HepG2 (cell line): ENCODE results near the gene NTN3. TPM values are rescaled to one million over a fixed set of nuclear protein-coding genes. Genes with fewer than 3 reads are reported as not detected.

Source experiments
- AKAP8 ChIP-seq: sonication (generic); formaldehyde crosslinking; IDR thresholded peaks from 2 replicates; pipeline ENCODE4 v1.5.1; 2020; ENCODE audit warnings: mild to moderate bottlenecking, missing genetic modification reagents
- DNMT3B ChIP-seq: conservative IDR thresholded peaks from 2 replicates; pipeline ENCODE4 v1.6.1; 2016; ENCODE audit warnings: missing biosample characterization, control low read depth
- E2F5 ChIP-seq: sonication (generic); formaldehyde crosslinking; conservative IDR thresholded peaks from 2 replicates; pipeline ENCODE4 v1.4.0; 2020; ENCODE audit warnings: missing genetic modification reagents
- EZH2 ChIP-seq: conservative IDR thresholded peaks from 2 replicates; pipeline ENCODE4 v1.6.1; 2012; ENCODE audit warnings: mild to moderate bottlenecking, low read depth, low read length, moderate library complexity
- HNRNPL ChIP-seq: fragments of 200-400 bp; formaldehyde crosslinking; IDR thresholded peaks from 2 replicates; pipeline ENCODE4 v1.6.1; 2017; ENCODE audit warnings: mild to moderate bottlenecking, low read depth, low read length
- MYPOP ChIP-seq: sonication (generic); formaldehyde crosslinking; IDR thresholded peaks from 2 replicates; pipeline ENCODE4 v1.8.1; 2023; ENCODE audit warnings: mild to moderate bottlenecking, moderate library complexity, missing genetic modification reagents
- NAIF1 ChIP-seq: sonication (generic); formaldehyde crosslinking; IDR thresholded peaks from 2 replicates; pipeline ENCODE4 v1.5.0; 2020; ENCODE audit warnings: mild to moderate bottlenecking, missing genetic modification reagents, borderline replicate concordance
- POLR2A ChIP-seq, 2 experiments: IDR thresholded peaks; 2 replicates each; pipeline ENCODE4 v1.6.1; 2011; ENCODE audit warnings: low read depth in 2 of 2, low read length in 2 of 2, mild to moderate bottlenecking in 1 of 2, moderate library complexity in 1 of 2; ENCODE audit not compliant: insufficient read depth in 1 of 2
- RARA ChIP-seq: IDR thresholded peaks from 2 replicates; pipeline ENCODE4 v1.6.1; 2016; ENCODE audit warnings: missing genetic modification reagents, missing compliant biosample characterization
- RBM39 ChIP-seq: fragments of 200-400 bp; formaldehyde crosslinking; IDR thresholded peaks from one replicate; pipeline ENCODE4 v1.6.1; 2018; ENCODE audit warnings: antibody characterized with exemption, mild to moderate bottlenecking, low read depth, low read length; ENCODE audit not compliant: poor library complexity, severe bottlenecking
- SSRP1 ChIP-seq: IDR thresholded peaks from 2 replicates; pipeline ENCODE4 v1.6.1; 2016; ENCODE audit warnings: control low read depth
- TSC22D2 ChIP-seq: sonication (generic); formaldehyde crosslinking; IDR thresholded peaks from 2 replicates; pipeline ENCODE4 v1.5.1; 2020; ENCODE audit warnings: missing genetic modification reagents, mild to moderate bottlenecking, borderline replicate concordance
- ZFP1 ChIP-seq: IDR thresholded peaks from 2 replicates; pipeline ENCODE4 v1.6.1; 2016
- ZFP37 ChIP-seq: sonication (generic); formaldehyde crosslinking; IDR thresholded peaks from 2 replicates; pipeline ENCODE4 v1.4.0; 2020; ENCODE audit warnings: missing genetic modification reagents, borderline replicate concordance
- ZFP91 ChIP-seq: sonication (generic); formaldehyde crosslinking; IDR thresholded peaks from 2 replicates; pipeline ENCODE4 v1.9.0; 2022; ENCODE audit warnings: missing genetic modification reagents, mild to moderate bottlenecking, borderline replicate concordance
- ZNF17 ChIP-seq: sonication (generic); formaldehyde crosslinking; IDR thresholded peaks from 2 replicates; pipeline ENCODE4 v1.5.0; 2020; ENCODE audit warnings: mild to moderate bottlenecking, missing genetic modification reagents
- ZNF331 ChIP-seq: sonication (generic); formaldehyde crosslinking; IDR thresholded peaks from 2 replicates; pipeline ENCODE4 v1.4.0; 2020; ENCODE audit warnings: missing genetic modification reagents
- ZNF430 ChIP-seq: sonication (generic); formaldehyde crosslinking; IDR thresholded peaks from 2 replicates; pipeline ENCODE4 v1.9.0; 2021; ENCODE audit warnings: mild to moderate bottlenecking, missing genetic modification reagents
- ZNF788 ChIP-seq: sonication (generic); formaldehyde crosslinking; IDR thresholded peaks from 2 replicates; pipeline ENCODE4 v1.5.0; 2020; ENCODE audit warnings: mild to moderate bottlenecking, missing genetic modification reagents, borderline replicate concordance
- polyA plus RNA-seq, 8 experiments: library from polyadenylated mRNA; depleted of rRNA in 3 of 8; stranded (reverse) in 7 of 8; unstranded in 1 of 8; fragments of >200 nt; fragmentation: Illumina TruSeq in 4 of 8; extraction: Trizol in 4 of 8; gene quantifications; 2 replicates each; pipeline versions ENCODE4 v1.2.1 to v1.2.3, GENCODE V29; 2011 to 2016; ENCODE audit warnings: low read depth in 4 of 8, missing spikeins in 1 of 8, mixed read lengths in 1 of 8; ENCODE audit not compliant: insufficient read depth in 1 of 8
- total RNA-seq, 5 experiments: library from RNA; depleted of rRNA; stranded (reverse); fragments of >200 nt; fragmentation: Illumina TruSeq; extraction: Trizol; gene quantifications; 2 replicates each; pipeline ENCODE4 v1.2.3, GENCODE V29; 2016; ENCODE audit warnings: low read depth in 1 of 5
- TF ChIP-seq, protein P1 (sequence below): sonication (generic); formaldehyde crosslinking; conservative IDR thresholded peaks from 2 replicates; pipeline ENCODE4 v1.8.0; 2022; ENCODE audit warnings: low read depth, missing genetic modification reagents
- TF ChIP-seq, protein P2 (sequence below): IDR thresholded peaks from 2 replicates; pipeline ENCODE4 v1.6.1; 2016

Gene NTN3
- total and polyA plus RNA-seq, 2 of the 13 experiments (the other 11 are each of a cell fraction or from before 2014, with no cell fraction given) = 0.09 to 0.20 TPM

- TF ChIP-seq NAIF1 (CRISPR knock-in tag) = no peak
- TF ChIP-seq AKAP8 = 0 out of 2 replicates have a peak, but pooled peaks have one; percentile 29
- no peak for TF ChIP-seq DNMT3B (CRISPR knock-in tag)
- no peak for TF ChIP-seq ZFP1
- TF ChIP-seq, protein P1, sequence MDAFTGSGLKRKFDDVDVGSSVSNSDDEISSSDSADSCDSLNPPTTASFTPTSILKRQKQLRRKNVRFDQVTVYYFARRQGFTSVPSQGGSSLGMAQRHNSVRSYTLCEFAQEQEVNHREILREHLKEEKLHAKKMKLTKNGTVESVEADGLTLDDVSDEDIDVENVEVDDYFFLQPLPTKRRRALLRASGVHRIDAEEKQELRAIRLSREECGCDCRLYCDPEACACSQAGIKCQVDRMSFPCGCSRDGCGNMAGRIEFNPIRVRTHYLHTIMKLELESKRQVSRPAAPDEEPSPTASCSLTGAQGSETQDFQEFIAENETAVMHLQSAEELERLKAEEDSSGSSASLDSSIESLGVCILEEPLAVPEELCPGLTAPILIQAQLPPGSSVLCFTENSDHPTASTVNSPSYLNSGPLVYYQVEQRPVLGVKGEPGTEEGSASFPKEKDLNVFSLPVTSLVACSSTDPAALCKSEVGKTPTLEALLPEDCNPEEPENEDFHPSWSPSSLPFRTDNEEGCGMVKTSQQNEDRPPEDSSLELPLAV (CRISPR knock-in tag) = 0 out of 2 replicates have a peak, but pooled peaks have one; percentile 70
- peak in 1 of 2 experiments; percentile 71; a peak in 2 of 4 replicates for TF ChIP-seq POLR2A (IDR thresholded peaks at IDR 0.05; ENCODE audit: insufficient read depth in 1 of 2, low read depth in 2 of 2, low read length in 2 of 2)
- peak; percentile 63; the same call in 1 of the 2 replicates for TF ChIP-seq E2F5 (CRISPR knock-in tag)
- TF ChIP-seq, protein P2, sequence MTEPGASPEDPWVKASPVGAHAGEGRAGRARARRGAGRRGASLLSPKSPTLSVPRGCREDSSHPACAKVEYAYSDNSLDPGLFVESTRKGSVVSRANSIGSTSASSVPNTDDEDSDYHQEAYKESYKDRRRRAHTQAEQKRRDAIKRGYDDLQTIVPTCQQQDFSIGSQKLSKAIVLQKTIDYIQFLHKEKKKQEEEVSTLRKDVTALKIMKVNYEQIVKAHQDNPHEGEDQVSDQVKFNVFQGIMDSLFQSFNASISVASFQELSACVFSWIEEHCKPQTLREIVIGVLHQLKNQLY (CRISPR knock-in tag) = no peak
- TF ChIP-seq ZNF17 (CRISPR knock-in tag) = no peak
- TF ChIP-seq MYPOP = peak; percentile 59; the same call in 1 of the 2 replicates
- no peak for TF ChIP-seq TSC22D2 (CRISPR knock-in tag)
- TF ChIP-seq SSRP1 = no peak
- no peak for TF ChIP-seq ZNF331 (CRISPR knock-in tag)
- 0 out of 2 replicates have a peak, but pooled peaks have one; percentile 51 for TF ChIP-seq ZFP37 (CRISPR knock-in tag)
- TF ChIP-seq RARA (CRISPR knock-in tag) = no peak; the same call in 1 of the 2 replicates
- peak; percentile 26 for TF ChIP-seq RBM39
- TF ChIP-seq ZNF430 (CRISPR knock-in tag) = no peak
- peak; percentile 68 for TF ChIP-seq ZFP91
- TF ChIP-seq HNRNPL = no peak
- no peak for TF ChIP-seq ZNF788 (CRISPR knock-in tag)
- no peak for TF ChIP-seq EZH2
Measured at GRCh38 chr16:2429034-2429770, 41.9 kb upstream of the NTN3 start, which contains the start of gene CCNF (continued).
